Activated CD4-positive, alpha-beta T cell treated with anti-CD3 and anti-CD28 coated beads, Interleukin-10, Interleukin-2, amounts not matched to agents 100 ng/mL and 50 ng/mL, durations not matched to agents 16 hours and 8 hours (primary cell): ENCODE results near the gene SLX4.
"Not testable (repeated sequence)": the region's sequence is repeated elsewhere in the genome, so short reads cannot be mapped to it uniquely, and the experiment has no call there.

ENCODE experiments used
- DNase-seq: peaks from one replicate; pipeline ENCODE4 v3.0.0-alpha.2; 2020

SLX4 gene

GRCh38 chr16:3640632-3641501 lies 29.5 kb upstream of the SLX4 start:
- DNase-seq, result no peak

GRCh38 chr16:3640207-3640606 lies 28.8 kb upstream of the SLX4 start:
- no peak for DNase-seq

DNA sequence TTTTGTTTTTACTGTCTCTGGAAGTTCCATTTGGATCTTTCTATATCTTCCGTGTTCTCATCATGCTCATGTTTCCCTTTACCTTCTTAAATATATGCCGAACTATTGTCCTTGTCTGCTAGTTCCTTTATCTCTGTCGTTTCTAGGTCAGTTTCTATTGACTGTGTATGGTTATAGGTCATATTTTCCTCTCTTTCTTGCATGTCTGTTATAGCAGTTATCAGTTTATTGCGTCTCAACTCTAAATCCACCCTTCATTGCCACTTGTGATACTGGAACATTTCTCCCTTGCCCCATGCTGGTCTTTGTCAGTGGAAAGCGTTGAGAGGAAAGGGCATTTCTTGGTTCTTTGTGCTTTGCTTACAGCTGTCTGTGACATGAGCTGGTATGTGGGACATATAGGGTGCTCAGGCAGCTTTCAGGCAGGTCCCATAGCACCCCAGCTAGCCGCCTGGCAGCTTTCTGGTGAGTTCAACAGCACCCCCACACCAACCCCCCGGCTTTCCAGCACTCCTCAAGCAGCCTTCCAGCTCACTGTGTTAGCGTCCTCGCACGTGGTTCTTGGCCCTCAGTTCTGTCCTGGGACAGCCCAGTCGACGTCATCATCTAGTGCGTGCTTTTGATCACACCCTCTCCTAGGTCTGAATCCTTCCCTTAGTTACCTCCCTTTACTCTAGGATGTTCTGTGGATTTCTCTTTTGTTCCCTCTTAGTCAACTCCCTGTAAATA lies 27.7 kb upstream of the SLX4 start:
- no peak for DNase-seq

- no peak for DNase-seq
These were observed 26.0 kb upstream of the SLX4 start for GRCh38 chr16:3637371-3637923.

GRCh38 chr16:3625911-3626732 lies 14.7 kb upstream of the SLX4 start:
- peak; percentile 65 for DNase-seq

DNA sequence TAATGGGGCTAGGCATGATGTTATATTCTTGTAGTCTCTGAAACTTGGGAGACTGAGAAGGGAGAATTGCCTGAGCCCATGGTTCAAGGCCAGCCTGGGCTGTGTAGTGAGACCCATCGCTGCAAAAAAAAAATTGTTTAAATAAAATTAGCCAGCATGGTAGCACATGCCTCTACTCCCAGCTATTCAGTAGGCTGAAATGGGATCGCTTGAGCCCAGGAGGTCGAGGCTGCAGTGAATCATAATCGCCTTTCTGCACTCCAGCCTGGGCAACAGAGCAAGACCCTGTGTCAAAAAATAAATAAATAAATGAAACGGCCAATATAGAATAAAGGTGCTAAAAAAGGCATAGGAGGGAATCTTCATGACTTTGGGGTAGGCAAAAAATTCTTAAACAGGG lies 13.9 kb upstream of the SLX4 start:
- no peak for DNase-seq

DNA sequence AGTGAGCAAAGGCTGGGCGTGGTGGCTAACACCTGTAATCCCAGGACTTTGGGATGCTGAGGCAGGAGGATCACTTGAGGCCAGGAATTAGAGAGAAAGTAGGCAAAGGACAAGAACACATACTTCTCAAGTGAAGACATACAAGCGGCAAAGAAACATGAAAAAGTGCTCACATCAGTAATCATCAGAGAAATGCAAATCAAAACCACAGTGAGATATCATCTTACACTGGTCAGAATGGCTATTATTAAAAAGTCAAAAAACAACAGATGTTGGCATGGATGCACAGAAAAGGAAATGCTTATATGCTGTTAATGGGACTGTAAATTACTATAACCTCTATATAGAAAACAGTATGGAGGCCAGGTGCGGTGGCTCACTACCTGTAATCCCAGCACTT lies 12.2 kb upstream of the SLX4 start:
- no peak for DNase-seq

DNA sequence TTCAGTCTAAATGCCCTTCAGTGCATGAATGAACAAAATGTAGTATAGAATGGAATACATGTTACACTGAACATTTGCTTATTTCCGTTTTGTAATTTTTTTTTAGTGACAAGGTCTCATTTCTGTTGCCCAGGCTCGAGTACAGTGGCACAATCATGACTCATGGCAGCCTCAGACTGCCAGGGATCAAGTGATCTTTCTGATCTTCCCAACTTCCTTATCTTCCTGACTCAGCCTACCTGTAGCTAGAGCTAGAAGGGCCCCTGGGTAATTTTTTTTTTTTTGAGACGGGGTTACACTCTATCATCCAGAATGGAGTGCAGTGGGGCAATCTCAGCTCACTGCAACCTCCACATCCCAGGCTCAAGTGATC lies 7.3 kb upstream of the SLX4 start:
- no peak for DNase-seq

- DNase-seq, result no peak
These were observed 1.4 kb upstream of the SLX4 start for GRCh38 chr16:3612510-3613466.

GRCh38 chr16:3610698-3611145 lies 684 bp downstream of the SLX4 start:
- no peak for DNase-seq

GRCh38 chr16:3609895-3610697 lies 1.3 kb downstream of the SLX4 start:
- no peak for DNase-seq

DNA sequence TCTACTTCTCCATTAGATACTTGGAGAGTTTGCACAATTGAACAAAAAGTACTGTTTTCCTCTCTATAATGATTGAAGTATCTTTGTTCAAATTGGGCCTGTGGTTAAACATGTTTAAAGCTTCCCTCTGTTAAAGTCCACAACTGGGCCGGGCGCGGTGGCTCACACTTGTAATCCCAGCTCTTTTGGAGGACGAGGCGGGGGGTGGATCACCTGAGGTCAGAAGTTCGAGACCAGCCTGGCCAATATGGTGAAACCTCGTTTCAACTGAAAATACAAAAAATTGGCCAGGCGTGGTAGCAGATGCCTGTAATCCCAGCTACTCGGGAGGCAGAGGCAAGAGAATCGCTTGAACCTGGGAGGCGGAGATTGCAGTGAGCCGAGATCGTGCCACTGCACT lies 2.4 kb downstream of the SLX4 start:
- DNase-seq, result not testable (repeated sequence)

DNA sequence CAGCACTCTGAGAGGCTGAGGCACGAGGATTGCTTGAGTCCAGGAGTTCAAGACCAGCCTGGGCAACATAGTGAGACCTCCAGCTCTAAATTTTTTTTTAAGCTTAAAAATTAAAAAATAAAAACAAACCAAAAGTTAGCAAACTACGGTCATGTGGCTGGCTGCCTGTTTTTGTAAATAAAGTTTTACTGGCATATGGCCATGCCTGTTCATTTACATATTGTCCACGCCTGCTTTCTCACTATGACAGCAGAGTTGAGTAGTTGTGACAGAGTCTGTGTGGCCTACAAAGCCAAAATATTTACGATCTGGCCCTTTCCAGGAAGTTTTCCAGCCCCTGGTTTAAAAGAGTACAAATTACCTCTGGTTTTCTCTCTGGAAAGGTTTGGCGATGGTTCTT lies 3.3 kb downstream of the SLX4 start:
- DNase-seq, result no peak

GRCh38 chr16:3607634-3608033 lies 3.8 kb downstream of the SLX4 start:
- DNase-seq, result no peak

- no peak for DNase-seq
These were observed 4.2 kb downstream of the SLX4 start for GRCh38 chr16:3607161-3607560.

DNA sequence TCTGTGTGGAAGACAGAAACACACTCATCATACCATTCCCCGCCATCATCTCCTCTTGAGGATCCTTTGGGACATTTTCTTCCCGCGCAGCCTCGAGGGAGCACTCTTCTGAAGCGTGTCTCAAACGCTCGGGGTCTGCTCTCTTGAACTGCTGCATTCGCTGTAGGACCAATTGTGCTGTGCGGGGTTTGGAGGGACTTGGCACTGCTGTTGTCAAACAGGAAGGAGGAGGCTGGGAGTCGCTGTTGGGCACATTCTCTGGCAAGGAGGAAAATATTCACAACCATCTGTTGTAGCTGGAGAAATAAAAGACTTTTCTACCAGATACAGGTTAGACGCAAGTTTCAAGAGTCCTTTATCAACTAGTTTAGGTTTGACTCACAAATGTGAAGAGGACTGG lies 5.0 kb downstream of the SLX4 start:
- DNase-seq, result no peak

- no peak for DNase-seq
These were observed 9.1 kb downstream of the SLX4 start for GRCh38 chr16:3602320-3602653.

- no peak for DNase-seq
These were observed 9.6 kb downstream of the SLX4 start for GRCh38 chr16:3601614-3602319.

- DNase-seq, result no peak
These were observed 11.5 kb downstream of the SLX4 start for GRCh38 chr16:3599922-3600321.

DNA sequence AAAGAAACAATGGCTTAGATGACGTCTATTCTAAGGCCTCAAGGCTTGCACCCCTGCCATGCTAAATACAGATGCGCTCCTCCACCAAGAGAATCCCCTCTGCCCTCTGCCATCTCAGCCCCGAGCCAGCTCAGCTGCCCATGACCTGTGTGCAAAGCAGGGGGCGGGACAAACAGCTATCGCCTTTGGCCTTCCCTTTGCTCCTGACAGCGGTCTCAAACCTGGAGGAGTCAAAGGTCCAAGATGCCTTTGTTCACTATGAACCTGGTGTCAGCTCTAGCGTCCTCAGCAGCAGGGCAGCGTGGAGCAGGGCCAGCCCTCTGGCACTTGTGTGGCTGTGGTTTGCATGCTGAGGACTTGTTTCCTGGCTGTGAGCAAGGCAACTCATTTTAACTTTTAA lies 12.3 kb downstream of the SLX4 start:
- DNase-seq, result no peak

- DNase-seq, result no peak
These were observed 13.2 kb downstream of the SLX4 start for GRCh38 chr16:3598236-3598635.
